Heart left ventricle (tissue), 13 donors: ENCODE results near the gene CACNA1E.

Experiments
- POLR2A ChIP-seq, 2 donors: fragments of 450-650 bp; IDR thresholded peaks; one replicate each; pipeline ENCODE4 v1.6.1; 2017; ENCODE audit warnings: antibody characterized with exemption in 2 of 2, mild to moderate bottlenecking in 2 of 2, moderate library complexity in 2 of 2
- TF ChIP-seq, protein P1 (sequence below), 12 donors: fragments of 200-600 bp; sonication (generic) in 4 of 12; IDR thresholded peaks; one replicate each; pipeline versions ENCODE4 v1.5.0 to v1.8.0; 2018 to 2022; ENCODE audit warnings: antibody characterized with exemption in 12 of 12, mild to moderate bottlenecking in 5 of 12
- donor health status: ischemic (EF 13 %, LVEDD 7.1; RV severe dilation, severe dysfunction).
- donor health status: DM: no; HTN: yes; CAD: no.
- donor health status: DM: no; HTN: no; CAD: no.
- donor health status: ischemic (EF 25% LVEDD 6.9; RV normal size, moderate dysfunction).
- donor health status: ischemic (EF 25% LVEDD 5.7; RV mildly dilated, moderate dysfunction).
- donor health status: ischemic (EF 35%, LVEDD 5.7; RV mildly dilated, moderate dysfunction).
- donor health status: nonischemic (EF 11% LVEDD 7.7; RV severe dilation, severe dysfunction).
- donor health status: DM: yes; HTN: yes; CAD: no.
- donor health status: PGD.
- donor health status: ischemic (EF 29% LVEDD 5.4; RV normal size, mild dysfunction).
- donor health status: nonischemic (EF 23%, LVEDD 6.1; RV moderate dilation, normal function).

DNA sequence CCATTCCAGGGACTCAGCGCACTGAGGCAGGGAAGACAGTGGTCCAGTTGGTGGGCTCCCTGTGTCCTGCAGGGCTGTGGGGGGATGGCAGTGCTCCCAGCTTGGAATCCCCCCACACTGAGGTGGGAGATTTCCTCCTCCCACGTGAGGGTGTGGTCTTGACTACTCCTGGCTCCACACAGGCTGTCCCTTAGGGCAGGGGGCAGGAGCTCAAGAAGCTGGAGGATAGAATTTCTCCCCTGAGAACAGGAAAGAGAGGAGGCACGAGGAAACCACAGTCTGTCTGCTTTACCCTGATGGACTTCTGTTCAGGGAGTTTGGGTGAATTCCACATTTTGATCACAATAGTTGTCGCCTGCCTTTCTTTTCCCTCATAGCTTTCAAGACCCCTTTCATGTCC is 62.1 kb downstream of the CACNA1E start:
- TF ChIP-seq POLR2A (IDR thresholded peaks at IDR 0.05) = no peak
- TF ChIP-seq, protein P1, sequence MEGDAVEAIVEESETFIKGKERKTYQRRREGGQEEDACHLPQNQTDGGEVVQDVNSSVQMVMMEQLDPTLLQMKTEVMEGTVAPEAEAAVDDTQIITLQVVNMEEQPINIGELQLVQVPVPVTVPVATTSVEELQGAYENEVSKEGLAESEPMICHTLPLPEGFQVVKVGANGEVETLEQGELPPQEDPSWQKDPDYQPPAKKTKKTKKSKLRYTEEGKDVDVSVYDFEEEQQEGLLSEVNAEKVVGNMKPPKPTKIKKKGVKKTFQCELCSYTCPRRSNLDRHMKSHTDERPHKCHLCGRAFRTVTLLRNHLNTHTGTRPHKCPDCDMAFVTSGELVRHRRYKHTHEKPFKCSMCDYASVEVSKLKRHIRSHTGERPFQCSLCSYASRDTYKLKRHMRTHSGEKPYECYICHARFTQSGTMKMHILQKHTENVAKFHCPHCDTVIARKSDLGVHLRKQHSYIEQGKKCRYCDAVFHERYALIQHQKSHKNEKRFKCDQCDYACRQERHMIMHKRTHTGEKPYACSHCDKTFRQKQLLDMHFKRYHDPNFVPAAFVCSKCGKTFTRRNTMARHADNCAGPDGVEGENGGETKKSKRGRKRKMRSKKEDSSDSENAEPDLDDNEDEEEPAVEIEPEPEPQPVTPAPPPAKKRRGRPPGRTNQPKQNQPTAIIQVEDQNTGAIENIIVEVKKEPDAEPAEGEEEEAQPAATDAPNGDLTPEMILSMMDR (IDR thresholded peaks at IDR 0.05) = no peak
